Measurements from ENCODE around the gene KCNH3.

GRCh38 chr12:49518914-49519573 is 19.8 kb upstream of the KCNH3 start:
- TF ChIP-seq RAD21 (conservative IDR thresholded peaks at IDR 0.05), result no peak
- TF ChIP-seq, protein P1, sequence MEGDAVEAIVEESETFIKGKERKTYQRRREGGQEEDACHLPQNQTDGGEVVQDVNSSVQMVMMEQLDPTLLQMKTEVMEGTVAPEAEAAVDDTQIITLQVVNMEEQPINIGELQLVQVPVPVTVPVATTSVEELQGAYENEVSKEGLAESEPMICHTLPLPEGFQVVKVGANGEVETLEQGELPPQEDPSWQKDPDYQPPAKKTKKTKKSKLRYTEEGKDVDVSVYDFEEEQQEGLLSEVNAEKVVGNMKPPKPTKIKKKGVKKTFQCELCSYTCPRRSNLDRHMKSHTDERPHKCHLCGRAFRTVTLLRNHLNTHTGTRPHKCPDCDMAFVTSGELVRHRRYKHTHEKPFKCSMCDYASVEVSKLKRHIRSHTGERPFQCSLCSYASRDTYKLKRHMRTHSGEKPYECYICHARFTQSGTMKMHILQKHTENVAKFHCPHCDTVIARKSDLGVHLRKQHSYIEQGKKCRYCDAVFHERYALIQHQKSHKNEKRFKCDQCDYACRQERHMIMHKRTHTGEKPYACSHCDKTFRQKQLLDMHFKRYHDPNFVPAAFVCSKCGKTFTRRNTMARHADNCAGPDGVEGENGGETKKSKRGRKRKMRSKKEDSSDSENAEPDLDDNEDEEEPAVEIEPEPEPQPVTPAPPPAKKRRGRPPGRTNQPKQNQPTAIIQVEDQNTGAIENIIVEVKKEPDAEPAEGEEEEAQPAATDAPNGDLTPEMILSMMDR (IDR thresholded peaks at IDR 0.05; ENCODE audit: poor library complexity, severe bottlenecking), result no peak
